ENCODE measurements around the gene MACROD2. TPM values are rescaled to one million over a fixed set of nuclear protein-coding genes. Genes with fewer than 3 reads are reported as not detected.

The MACROD2 gene
- total RNA-seq, 2 donors from 2014 or later: 8.0 to 19.4 TPM

- H3K9me3 ChIP-seq: no peaks in the 10 kb centered on the region
- TF ChIP-seq CTCF (IDR thresholded peaks at IDR 0.05): no peak
- 94% methylated on average over 2 of the region's 2 CpGs for WGBS
- H3K27ac ChIP-seq: no peak overlapping the region
- no peak for DNase-seq (ENCODE audit: low spot score)
- no peaks in the 10 kb centered on the region for H3K27me3 ChIP-seq (replicated peaks; ENCODE audit: insufficient read depth)
- H3K4me3 ChIP-seq: no peak overlapping the region
- no peaks in the 10 kb centered on the region for H3K4me1 ChIP-seq (replicated peaks)
- H3K36me3 ChIP-seq: no peaks in the 10 kb centered on the region
- intact Hi-C loops (cut with DNase I): no loop called here
Observed at GRCh38 chr20:15676815-15677214, 1681.5 kb downstream of the MACROD2 start.

- intact Hi-C loops (cut with DNase I): no loop called here
Observed at GRCh38 chr20:15682690-15683089, 1687.4 kb downstream of the MACROD2 start.

GRCh38 chr20:15692570-15692969 is 1697.3 kb downstream of the MACROD2 start:
- 96% methylated on average over 1 of the region's 1 CpG for WGBS
- Histone ChIP-seq H3K4me3 (no peak overlapping the region), H3K36me3 (no peaks in the 10 kb centered on the region), H3K27ac (no peak overlapping the region), H3K27me3 (replicated peaks; ENCODE audit: insufficient read depth) (no peaks in the 10 kb centered on the region), H3K9me3 (no peaks in the 10 kb centered on the region), H3K4me1 (replicated peaks) (no peaks in the 10 kb centered on the region)
- no peak for DNase-seq (ENCODE audit: low spot score)
- no peak for TF ChIP-seq CTCF (IDR thresholded peaks at IDR 0.05)
- no peak for TF ChIP-seq POLR2AphosphoS5 (IDR thresholded peaks at IDR 0.05)
- no peak for TF ChIP-seq POLR2A (IDR thresholded peaks at IDR 0.05)
- intact Hi-C loops (cut with DNase I): no loop called here

More at GRCh38 chr20:15682690-15683089, 1687.4 kb downstream of the MACROD2 start:
- no peaks in the 10 kb centered on the region for H3K9me3 ChIP-seq
- WGBS: 82% methylated on average over 2 of the region's 2 CpGs
- no peaks in the 10 kb centered on the region for H3K27me3 ChIP-seq (replicated peaks; ENCODE audit: insufficient read depth)
- no peaks in the 10 kb centered on the region for H3K4me1 ChIP-seq (replicated peaks)
- no peaks in the 10 kb centered on the region for H3K36me3 ChIP-seq
- DNase-seq (ENCODE audit: low spot score): no peak
- no peak overlapping the region for H3K27ac ChIP-seq
- TF ChIP-seq CTCF (IDR thresholded peaks at IDR 0.05): no peak
- no peak for TF ChIP-seq POLR2AphosphoS5 (IDR thresholded peaks at IDR 0.05)
- TF ChIP-seq POLR2A (IDR thresholded peaks at IDR 0.05): no peak
- H3K4me3 ChIP-seq: no peak overlapping the region

- Histone ChIP-seq H3K4me3 (no peak overlapping the region), H3K27me3 (replicated peaks; ENCODE audit: insufficient read depth) (no peaks in the 10 kb centered on the region), H3K27ac (no peak overlapping the region), H3K36me3 (no peaks in the 10 kb centered on the region), H3K9me3 (no peaks in the 10 kb centered on the region), H3K4me1 (replicated peaks) (no peaks in the 10 kb centered on the region)
- 44% methylated on average over 15 of the region's 15 CpGs for WGBS
- intact Hi-C loops (cut with DNase I): no loop called here
- DNase-seq (ENCODE audit: low spot score): no peak
- TF ChIP-seq POLR2AphosphoS5 (IDR thresholded peaks at IDR 0.05) (no peak), CTCF (IDR thresholded peaks at IDR 0.05) (no peak), POLR2A (IDR thresholded peaks at IDR 0.05) (no peak)
Observed at GRCh38 chr20:15699431-15700146, 1704.3 kb downstream of the MACROD2 start.

- DNase-seq (ENCODE audit: low spot score): no peak
- H3K4me1 ChIP-seq (replicated peaks): no peaks in the 10 kb centered on the region
- intact Hi-C loops (cut with DNase I): no loop called here
- H3K4me3 ChIP-seq: no peak overlapping the region
- no peak overlapping the region for H3K27ac ChIP-seq
- no peaks in the 10 kb centered on the region for H3K36me3 ChIP-seq
- no peaks in the 10 kb centered on the region for H3K27me3 ChIP-seq (replicated peaks; ENCODE audit: insufficient read depth)
- WGBS: 62% methylated on average over 16 of the region's 16 CpGs
- H3K9me3 ChIP-seq: no peaks in the 10 kb centered on the region
- no peak for TF ChIP-seq CTCF (IDR thresholded peaks at IDR 0.05)
- no peak for TF ChIP-seq POLR2AphosphoS5 (IDR thresholded peaks at IDR 0.05)
- no peak for TF ChIP-seq POLR2A (IDR thresholded peaks at IDR 0.05)
Observed at GRCh38 chr20:15700147-15700765, 1704.9 kb downstream of the MACROD2 start.
